Regular cardiac myocyte (primary cell): Measurements from ENCODE around the gene ZNF254. TPM values are rescaled to one million over a fixed set of nuclear protein-coding genes. Genes with fewer than 3 reads are reported as not detected.

ENCODE experiments used
- total RNA-seq: library from RNA; depleted of rRNA; stranded (reverse); fragments of >200 nt; gene quantifications from 2 replicates; pipeline ENCODE4 v1.2.3, GENCODE V29; 2014

ZNF254 gene
- total RNA-seq = 7.7 and 10.4 TPM in 2 replicates

GRCh38 chr19:24086974-24087595 is at the start of gene ZNF254:
TSS of gene ZNF254 (plus strand) at chr19:24087187. CDS start at chr19:24087308, 121 bp downstream.

Other genes starting within 250 kb of the ZNF254 start
- 2.0 and 6.5 TPM in 2 replicates for gene ZNF726, start 172.3 kb upstream of the ZNF254 start, total RNA-seq